Esophagus squamous epithelium (tissue), 5 donors: ENCODE measurements around the gene HOTAIR. TPM values are rescaled to one million over a fixed set of nuclear protein-coding genes. Genes with fewer than 3 reads are reported as not detected.

Source experiments
- DNase-seq: peaks from one replicate; lab custom pipeline; 2025; lab: John Stamatoyannopoulos, UW
- H3K27ac ChIP-seq, 4 donors: fragments of 200-600 bp; sonication (generic); one replicate each; pipeline ENCODE4 v1.5.1; 2016 to 2019; ENCODE audit warnings: mild to moderate bottlenecking in 1 of 4
- H3K27me3 ChIP-seq, 4 donors: fragments of 200-600 bp; sonication (generic); 1 replicate in 3 of 4; 2 replicates in 1 of 4; pipeline versions ENCODE4 v1.5.1 to v1.6.0; 2017 to 2021; ENCODE audit warnings: antibody characterized with exemption in 1 of 4
- H3K36me3 ChIP-seq, 3 donors: fragments of 200-600 bp; sonication (generic); one replicate each; pipeline ENCODE4 v1.5.1; 2016 to 2019
- H3K4me1 ChIP-seq, 3 donors: fragments of 200-600 bp; sonication (generic); one replicate each; pipeline ENCODE4 v1.5.1; 2017 to 2019
- H3K4me3 ChIP-seq, 4 donors: fragments of 200-600 bp; sonication (generic); 1 replicate in 3 of 4; 2 replicates in 1 of 4; pipeline ENCODE4 v1.5.1; 2016 to 2019; ENCODE audit warnings: mild to moderate bottlenecking in 2 of 4, moderate library complexity in 1 of 4
- H3K9me3 ChIP-seq, 3 donors: fragments of 200-600 bp; sonication (generic); one replicate each; pipeline ENCODE4 v1.5.1; 2016 to 2019
- POLR2A ChIP-seq, 4 donors: fragments of 450-650 bp; IDR thresholded peaks; one replicate each; pipeline ENCODE4 v1.6.1; 2017; ENCODE audit warnings: antibody characterized with exemption in 4 of 4, mild to moderate bottlenecking in 4 of 4, moderate library complexity in 3 of 4
- WGBS, 2 donors: methylation state at CpG; one replicate each; pipeline ENCODE4 v1.1.5; 2018; 5-methylcytosine and 5-hydroxymethylcytosine counted together
- intact Hi-C: fragments of 100-400 bp; cut with DNase I; formaldehyde crosslinking; loops from one replicate; pipeline ENCODE4 v1.15.0; 2022
- total RNA-seq, 4 donors: library from RNA; depleted of rRNA; stranded (reverse); fragments of >200 nt; gene quantifications; one replicate each; pipeline ENCODE4 v1.1.0, GENCODE V29; 2016
- TF ChIP-seq, protein P1 (sequence below), 6 experiments: fragments of 450-650 bp in 4 of 6; fragments of 200-600 bp in 2 of 6; sonication (generic) in 2 of 6; IDR thresholded peaks; one replicate each; pipeline ENCODE4 v1.5.1; 2016 to 2019; ENCODE audit warnings: antibody characterized with exemption in 6 of 6, mild to moderate bottlenecking in 4 of 6, moderate library complexity in 4 of 6
- donor health status: DM: yes; HTN: yes; CAD: no.

HOTAIR gene
- total RNA-seq, 4 donors from 2014 or later = not detected

DNA sequence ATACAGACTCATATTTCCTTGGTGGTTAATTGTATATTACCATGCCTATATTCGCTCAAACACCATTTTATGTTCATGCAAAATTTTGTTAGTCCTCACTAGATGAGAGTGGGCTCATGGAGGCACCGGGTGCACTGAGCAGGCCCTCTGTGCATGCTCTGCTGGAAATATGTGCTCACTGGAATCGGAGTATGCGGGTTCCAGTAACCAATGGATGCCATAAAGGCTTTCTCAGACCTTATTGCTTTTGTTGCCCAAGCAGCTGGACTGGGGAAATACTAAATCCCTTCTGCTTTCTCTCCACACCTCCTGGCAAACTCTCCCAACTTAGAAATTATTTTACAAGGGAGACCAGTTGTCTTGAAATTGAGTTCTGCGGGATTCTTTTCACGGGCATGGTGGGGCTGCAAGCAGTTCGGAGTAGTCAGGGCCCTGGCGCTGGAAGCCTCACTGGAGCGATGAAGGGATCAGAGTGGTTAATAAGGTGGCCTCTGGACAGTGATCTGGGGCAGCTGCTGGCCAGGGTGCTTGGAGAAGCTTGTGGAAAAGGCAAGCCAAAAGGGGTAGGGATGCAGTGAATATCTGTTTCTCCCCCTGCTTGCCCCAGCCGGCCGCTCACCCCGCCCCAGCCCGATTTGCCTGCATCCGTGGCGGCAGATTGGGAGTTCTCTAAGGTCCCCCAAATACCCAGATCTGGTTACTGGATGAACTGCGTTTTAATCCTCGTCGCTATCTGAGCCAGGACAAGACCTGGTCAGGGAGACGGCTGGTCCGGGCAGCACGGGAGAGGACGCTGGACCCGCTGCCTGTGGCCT lies 46.0 kb upstream of the HOTAIR start:
- intact Hi-C loops = no loop called here
- Histone ChIP-seq H3K9me3 (no peaks in the 10 kb centered on the region), H3K36me3 (no peaks in the 10 kb centered on the region), H3K4me3 (no peak overlapping the region), H3K27me3 (peaks cover 4 to 100% (median 15%) of the 10 kb centered on the region in 4 donors), H3K27ac (no peak overlapping the region), H3K4me1 (peaks cover 3 to 48% (median 8%) of the 10 kb centered on the region in 3 donors)
- TF ChIP-seq POLR2A (IDR thresholded peaks at IDR 0.05) = no peak
- TF ChIP-seq, protein P1, sequence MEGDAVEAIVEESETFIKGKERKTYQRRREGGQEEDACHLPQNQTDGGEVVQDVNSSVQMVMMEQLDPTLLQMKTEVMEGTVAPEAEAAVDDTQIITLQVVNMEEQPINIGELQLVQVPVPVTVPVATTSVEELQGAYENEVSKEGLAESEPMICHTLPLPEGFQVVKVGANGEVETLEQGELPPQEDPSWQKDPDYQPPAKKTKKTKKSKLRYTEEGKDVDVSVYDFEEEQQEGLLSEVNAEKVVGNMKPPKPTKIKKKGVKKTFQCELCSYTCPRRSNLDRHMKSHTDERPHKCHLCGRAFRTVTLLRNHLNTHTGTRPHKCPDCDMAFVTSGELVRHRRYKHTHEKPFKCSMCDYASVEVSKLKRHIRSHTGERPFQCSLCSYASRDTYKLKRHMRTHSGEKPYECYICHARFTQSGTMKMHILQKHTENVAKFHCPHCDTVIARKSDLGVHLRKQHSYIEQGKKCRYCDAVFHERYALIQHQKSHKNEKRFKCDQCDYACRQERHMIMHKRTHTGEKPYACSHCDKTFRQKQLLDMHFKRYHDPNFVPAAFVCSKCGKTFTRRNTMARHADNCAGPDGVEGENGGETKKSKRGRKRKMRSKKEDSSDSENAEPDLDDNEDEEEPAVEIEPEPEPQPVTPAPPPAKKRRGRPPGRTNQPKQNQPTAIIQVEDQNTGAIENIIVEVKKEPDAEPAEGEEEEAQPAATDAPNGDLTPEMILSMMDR (IDR thresholded peaks at IDR 0.05) = no peak
- 65 to 73% methylated on average over 14 of the region's 23 CpGs for WGBS, 2 donors
- no peak for DNase-seq

DNA sequence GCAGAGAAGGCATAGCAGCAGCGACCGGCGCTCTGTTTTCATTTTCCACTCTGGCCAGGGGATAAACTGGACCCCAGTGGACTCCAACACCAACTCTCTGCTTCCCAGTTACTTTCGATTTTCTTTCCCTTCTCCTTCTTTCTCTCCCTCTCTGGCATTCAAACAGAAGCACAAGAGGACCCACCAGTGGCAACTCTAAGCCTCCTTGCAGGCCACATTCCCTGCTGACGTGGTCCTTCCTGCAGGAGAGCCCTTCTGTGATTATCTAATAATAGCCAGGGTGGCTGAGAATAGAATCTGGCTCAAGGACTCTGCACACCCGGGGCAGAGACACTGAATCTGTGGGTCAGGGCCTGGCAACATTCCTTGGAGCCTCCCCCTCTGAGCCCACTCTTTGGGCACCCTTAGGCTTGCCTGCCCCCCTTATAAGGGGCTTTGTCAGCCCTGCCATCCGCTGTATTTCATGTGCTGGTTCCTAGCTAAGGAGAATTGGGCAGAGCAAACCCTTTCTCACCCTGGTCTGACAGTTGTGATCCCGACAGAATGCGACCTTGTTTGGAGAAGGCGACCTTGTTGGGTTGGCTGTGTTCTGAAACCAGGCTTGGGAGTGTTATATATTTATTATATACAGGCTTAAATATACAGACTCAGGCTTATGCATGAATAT lies 45.3 kb upstream of the HOTAIR start:
- Histone ChIP-seq H3K4me3 (peak overlapping the region in 1 of 4 donors; percentile 10), H3K36me3 (no peaks in the 10 kb centered on the region), H3K9me3 (no peaks in the 10 kb centered on the region), H3K4me1 (peaks cover 3 to 48% (median 8%) of the 10 kb centered on the region in 3 donors), H3K27ac (peak overlapping the region in 1 of 4 donors; percentile 22), H3K27me3 (peaks cover 7 to 100% (median 19%) of the 10 kb centered on the region in 4 donors)
- no peak for TF ChIP-seq POLR2A (IDR thresholded peaks at IDR 0.05)
- TF ChIP-seq, protein P1 (IDR thresholded peaks at IDR 0.05) = no peak
- intact Hi-C loops = no loop called here
- 52 to 66% methylated on average over 9 to 10 of the region's 10 CpGs for WGBS, 2 donors
- no peak for DNase-seq

DNA sequence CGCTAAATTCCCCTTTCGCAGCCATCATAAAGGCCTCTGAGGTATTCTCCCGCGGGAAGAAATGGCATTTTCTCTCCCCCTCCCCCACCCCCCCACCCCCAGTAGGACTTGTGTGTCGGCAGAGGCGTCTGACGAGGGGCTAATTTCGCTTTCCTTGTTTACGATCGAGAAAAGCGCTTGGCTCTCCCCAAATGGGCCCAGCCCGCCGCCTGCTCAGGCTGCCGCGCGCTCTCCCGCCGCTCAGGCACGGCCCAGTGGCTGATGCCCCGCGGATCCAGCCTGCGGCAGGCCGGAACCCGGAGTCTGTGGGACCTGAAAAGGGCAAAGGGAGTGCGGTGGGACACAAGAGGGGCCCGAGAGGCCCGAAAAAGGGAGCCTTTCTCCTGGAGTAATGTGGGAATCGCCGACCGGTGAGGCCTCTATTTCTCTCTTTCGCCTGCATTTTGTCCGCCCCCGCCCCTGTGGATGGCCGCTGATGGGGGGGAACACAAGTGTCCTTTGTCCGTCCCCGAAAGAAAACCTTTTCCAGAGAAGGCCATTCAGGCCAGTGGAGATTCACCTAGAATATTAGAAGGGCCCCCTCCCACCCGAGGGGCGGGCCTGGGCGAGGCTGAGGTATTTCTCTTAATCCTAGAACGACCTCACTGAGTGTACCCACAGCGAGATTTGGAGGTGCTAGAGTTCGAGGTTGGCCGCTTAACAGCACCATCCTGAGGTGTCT lies 44.5 kb upstream of the HOTAIR start:
- H3K9me3 ChIP-seq = no peaks in the 10 kb centered on the region
- H3K4me1 ChIP-seq = peaks cover 3 to 53% (median 11%) of the 10 kb centered on the region in 3 donors
- no peak for DNase-seq
- no peaks in the 10 kb centered on the region for H3K36me3 ChIP-seq
- H3K27me3 ChIP-seq = peaks cover 13 to 100% (median 26%) of the 10 kb centered on the region in 4 donors
- no peak overlapping the region for H3K4me3 ChIP-seq
- intact Hi-C loops = no loop called here
- TF ChIP-seq POLR2A (IDR thresholded peaks at IDR 0.05) = no peak
- H3K27ac ChIP-seq = no peak overlapping the region
- WGBS, 2 donors = 53 to 69% methylated on average over 23 to 29 of the region's 43 CpGs

DNA sequence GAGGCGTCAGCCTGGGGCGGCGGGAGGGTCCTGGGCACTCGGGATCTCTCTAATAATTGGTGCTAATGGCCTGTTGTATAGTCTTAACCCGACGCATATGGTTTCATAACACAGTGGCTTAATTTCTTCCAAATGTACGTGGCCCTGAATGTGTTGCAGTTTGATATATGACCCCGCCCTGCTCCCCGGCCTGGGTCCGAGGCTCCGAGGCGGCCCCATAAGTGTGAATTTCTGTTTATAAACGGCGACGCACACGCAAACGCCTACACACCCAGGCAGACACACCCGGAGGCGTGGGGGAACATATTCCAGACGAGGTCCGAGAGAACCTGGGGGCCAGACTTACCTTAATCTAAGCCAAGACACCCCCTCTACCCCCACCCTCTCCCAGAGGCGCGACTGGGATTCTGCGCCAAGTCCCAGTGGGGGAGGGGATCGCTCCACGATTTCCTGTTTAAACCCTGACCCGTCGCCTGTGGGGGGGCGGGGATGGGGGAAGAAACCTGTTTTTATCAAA lies 43.8 kb upstream of the HOTAIR start:
- no peaks in the 10 kb centered on the region for H3K9me3 ChIP-seq
- no peak for DNase-seq
- no peaks in the 10 kb centered on the region for H3K36me3 ChIP-seq
- TF ChIP-seq, protein P1 (IDR thresholded peaks at IDR 0.05) = no peak
- TF ChIP-seq POLR2A (IDR thresholded peaks at IDR 0.05) = no peak
- peaks cover 15 to 100% (median 27%) of the 10 kb centered on the region in 4 donors for H3K27me3 ChIP-seq
- H3K27ac ChIP-seq = peak overlapping the region; percentile 24 to 67 (median 39)
- WGBS, 2 donors = 43 to 62% methylated on average over 10 to 14 of the region's 29 CpGs
- intact Hi-C loops = no loop called here
- H3K4me1 ChIP-seq = peaks cover 3 to 55% (median 11%) of the 10 kb centered on the region in 3 donors
- peak overlapping the region; percentile 42 to 64 (median 50) for H3K4me3 ChIP-seq

DNA sequence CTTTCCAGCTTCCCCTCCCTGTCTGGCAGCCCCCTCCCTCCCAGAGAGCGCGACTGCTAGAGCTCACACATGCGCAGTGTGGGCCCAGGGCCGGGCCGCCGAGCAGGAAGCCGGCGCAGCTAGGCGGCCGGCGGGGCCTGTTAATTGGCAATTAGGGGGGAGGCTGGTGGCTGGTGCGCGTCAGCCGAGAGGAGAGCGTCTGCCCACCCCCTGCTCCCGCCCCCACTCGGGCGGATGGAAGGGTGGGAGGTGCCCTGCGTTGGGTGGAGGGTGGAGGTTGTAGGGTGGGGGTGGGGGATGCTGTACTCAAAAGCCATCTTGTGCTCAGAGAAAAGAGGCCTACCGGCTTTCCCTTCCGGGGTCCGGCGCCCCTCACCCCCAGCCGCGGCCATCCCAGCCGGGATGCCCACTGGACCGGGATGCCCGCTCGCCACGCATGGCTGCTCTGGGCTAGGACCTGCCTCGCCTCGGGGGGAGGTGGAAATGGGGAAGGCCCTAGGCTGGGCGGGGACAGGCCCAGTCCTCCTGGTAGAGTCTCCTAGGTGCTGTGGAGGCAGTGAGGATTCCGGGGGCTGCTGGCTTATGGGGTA lies 43.2 kb upstream of the HOTAIR start:
- WGBS, 2 donors = 0% methylated on average over 1 of the region's 34 CpGs; no CpG with 5 or more reads in 1 of the 2 donors
- intact Hi-C loops = no loop called here
- Histone ChIP-seq H3K27ac (peak overlapping the region; percentile 24 to 67 (median 39)), H3K9me3 (no peaks in the 10 kb centered on the region), H3K36me3 (no peaks in the 10 kb centered on the region), H3K4me1 (peaks cover 3 to 55% (median 11%) of the 10 kb centered on the region in 3 donors), H3K27me3 (peaks cover 15 to 100% (median 30%) of the 10 kb centered on the region in 4 donors), H3K4me3 (peak overlapping the region; percentile 42 to 64 (median 50))
- peak in 1 of 4 donors; percentile 32 for TF ChIP-seq POLR2A (IDR thresholded peaks at IDR 0.05)
- TF ChIP-seq, protein P1 (IDR thresholded peaks at IDR 0.05) = peak in 1 of 6 experiments; percentile 18
- peak; percentile 21 for DNase-seq
